Bronchial epithelial cell (primary cell): ENCODE data around the gene WIPF2. TPM values are rescaled to one million over a fixed set of nuclear protein-coding genes. Genes with fewer than 3 reads are reported as not detected.

Experiments used
- DNase-seq: peaks from one replicate; pipeline ENCODE4 v3.0.0-alpha.2; 2010; ENCODE audit warnings: low read depth
- FAIRE-seq: peaks from 2 replicates; lab custom pipeline; 2011; peaks lifted over from hg19 to GRCh38; lab: Jason Lieb, UNC
- H3K27me3 ChIP-seq: 2 replicates; pipeline ENCODE4 v1.5.1; 2011; ENCODE audit warnings: low read length; ENCODE audit not compliant: control insufficient read depth, insufficient read depth
- H3K36me3 ChIP-seq: 2 replicates; pipeline ENCODE4 v1.5.1; 2011; ENCODE audit warnings: low read length; ENCODE audit not compliant: control insufficient read depth, insufficient read depth
- H3K4me3 ChIP-seq: 2 replicates; pipeline ENCODE4 v1.5.1; 2011; ENCODE audit warnings: mild to moderate bottlenecking, low read depth, low read length, control low read depth
- CTCF ChIP-seq: IDR thresholded peaks from 2 replicates; pipeline ENCODE4 v1.5.1; 2011; ENCODE audit warnings: mild to moderate bottlenecking, moderate library complexity, low read length, control low read depth, inconsistent platforms; ENCODE audit not compliant: insufficient read depth, severe bottlenecking
- total RNA-seq: library from RNA; depleted of rRNA; stranded (reverse); fragments of >200 nt; gene quantifications from 2 replicates; pipeline ENCODE4 v1.2.1, GENCODE V29; 2014

Gene WIPF2
- total RNA-seq, 1 donor from 2014 or later: 6.3 TPM

- TF ChIP-seq CTCF: no peak
- FAIRE-seq (no peak), DNase-seq (no peak)
- no peak overlapping the region for H3K4me3 ChIP-seq
- H3K36me3 ChIP-seq: peaks cover 20% of the 10 kb centered on the region
- H3K27me3 ChIP-seq: no peaks in the 10 kb centered on the region
Observed at GRCh38 chr17:40266882-40267281, 47.8 kb downstream of the WIPF2 start.

- no peak for TF ChIP-seq CTCF
- FAIRE-seq (no peak), DNase-seq (no peak)
- H3K27me3 ChIP-seq: no peaks in the 10 kb centered on the region
- H3K36me3 ChIP-seq: peaks cover 14% of the 10 kb centered on the region
- no peak overlapping the region for H3K4me3 ChIP-seq
Observed at GRCh38 chr17:40268141-40268712, 49.1 kb downstream of the WIPF2 start.

GRCh38 chr17:40278414-40278813 lies 59.3 kb downstream of the WIPF2 start:
- peak; percentile 52 for FAIRE-seq
- H3K36me3 ChIP-seq: peaks cover 20% of the 10 kb centered on the region

DNA sequence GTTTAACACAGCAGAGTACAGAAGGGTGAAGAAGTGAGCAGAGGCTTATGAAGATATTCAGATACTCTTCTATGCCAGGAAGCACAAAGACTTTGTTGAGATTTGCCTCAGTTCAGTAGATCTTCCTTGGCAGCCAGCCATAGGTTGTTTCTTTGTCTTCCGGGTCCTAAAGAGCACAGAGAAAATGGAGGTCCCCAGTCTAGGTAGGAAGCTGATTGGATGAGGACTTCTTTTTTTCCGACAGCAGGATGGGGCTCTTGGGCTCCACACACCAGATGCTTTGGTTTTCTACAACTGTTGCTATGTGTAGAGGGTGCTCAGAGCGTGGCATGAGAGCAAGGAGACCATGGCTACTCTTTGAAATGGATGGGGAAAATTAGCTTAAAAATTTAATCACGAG lies 60.3 kb downstream of the WIPF2 start:
- Histone ChIP-seq H3K27me3 (no peaks in the 10 kb centered on the region), H3K36me3 (peaks cover 16% of the 10 kb centered on the region), H3K4me3 (no peak overlapping the region)
- DNase-seq: no peak
- TF ChIP-seq CTCF: no peak
- FAIRE-seq: no peak

More at GRCh38 chr17:40278414-40278813, 59.3 kb downstream of the WIPF2 start:
- Histone ChIP-seq H3K4me3 (no peak overlapping the region), H3K27me3 (no peaks in the 10 kb centered on the region)
- no peak for TF ChIP-seq CTCF
- no peak for DNase-seq

DNA sequence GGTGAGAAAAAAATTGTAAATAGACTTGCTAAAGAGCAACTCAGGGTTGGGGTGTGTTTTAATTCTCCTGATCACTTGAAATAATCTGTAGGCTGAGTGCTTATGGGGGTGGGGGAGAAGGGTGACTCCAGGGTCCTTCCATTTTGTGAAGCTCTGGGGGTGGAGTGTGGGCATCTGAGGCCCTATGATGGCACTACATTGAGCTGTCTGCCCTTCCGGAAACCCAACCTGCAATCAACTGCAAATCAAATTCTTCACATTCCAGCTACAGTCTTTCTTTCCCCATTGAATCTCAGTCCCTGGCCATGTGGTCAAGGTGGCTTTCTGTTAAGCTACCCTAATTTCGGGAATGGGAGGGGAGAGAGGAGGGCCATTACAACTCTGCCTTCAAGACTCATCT lies 62.6 kb downstream of the WIPF2 start:
- no peak for TF ChIP-seq CTCF
- Histone ChIP-seq H3K4me3 (no peak overlapping the region), H3K27me3 (no peaks in the 10 kb centered on the region), H3K36me3 (peaks cover 12% of the 10 kb centered on the region)
- no peak for DNase-seq
- no peak for FAIRE-seq

DNA sequence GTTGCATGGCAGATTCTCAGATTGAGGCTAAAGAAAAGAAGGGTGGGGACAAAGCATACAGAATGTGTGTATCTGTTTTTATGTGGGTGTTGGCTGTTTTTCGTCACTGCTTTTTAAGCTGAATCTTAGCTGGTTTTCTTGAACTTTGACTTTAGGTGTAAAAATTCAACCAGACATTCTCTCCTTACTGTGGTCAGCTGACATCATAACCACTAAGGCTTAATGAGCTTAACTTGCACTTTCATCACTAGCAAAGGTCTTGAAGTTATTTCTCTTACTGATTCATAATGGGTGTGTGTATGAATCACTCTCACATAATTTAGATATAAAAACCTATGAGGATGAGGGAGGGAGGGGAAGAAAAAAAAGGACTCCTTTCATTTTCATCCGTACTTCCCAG lies 64.6 kb downstream of the WIPF2 start:
- H3K27me3 ChIP-seq: no peaks in the 10 kb centered on the region
- peaks cover 11% of the 10 kb centered on the region for H3K36me3 ChIP-seq
- DNase-seq (peak; percentile 96), FAIRE-seq (no peak)
- no peak for TF ChIP-seq CTCF
- peak overlapping the region; percentile 31 for H3K4me3 ChIP-seq
